ENCODE measurements around the gene PTPA. TPM values are rescaled to one million over a fixed set of nuclear protein-coding genes. Genes with fewer than 3 reads are reported as not detected.
A peak's percentile ranks its signal among the peaks of the same experiment; 100 is the strongest.

The PTPA gene
- total RNA-seq, 1 experiment from 2014 or later, result 206 TPM

- DNase-seq (ENCODE audit: low spot score), result no peak
Observed at GRCh38 chr9:129136446-129137035, 25.3 kb downstream of the PTPA start.

- DNase-seq (ENCODE audit: low spot score), result no peak
Observed at GRCh38 chr9:129137292-129138143, 26.3 kb downstream of the PTPA start.

GRCh38 chr9:129138144-129138462 is 26.9 kb downstream of the PTPA start:
- no peak for DNase-seq (ENCODE audit: low spot score)

- no peak for DNase-seq (ENCODE audit: low spot score)
Observed at GRCh38 chr9:129138476-129139232, 27.4 kb downstream of the PTPA start.

- DNase-seq (ENCODE audit: low spot score), result peak; percentile 91
Observed at GRCh38 chr9:129139233-129139992, 28.2 kb downstream of the PTPA start.

GRCh38 chr9:129139993-129140396 is 28.8 kb downstream of the PTPA start:
- DNase-seq (ENCODE audit: low spot score), result peak; percentile 93

- peak; percentile 65 for DNase-seq (ENCODE audit: low spot score)
Observed at GRCh38 chr9:129140397-129141065, 29.3 kb downstream of the PTPA start.

GRCh38 chr9:129141066-129142041 is 30.1 kb downstream of the PTPA start:
- peak; percentile 42 for DNase-seq (ENCODE audit: low spot score)

GRCh38 chr9:129142138-129142935 is 31.1 kb downstream of the PTPA start:
- no peak for DNase-seq (ENCODE audit: low spot score)

- DNase-seq (ENCODE audit: low spot score), result peak; percentile 87
Observed at GRCh38 chr9:129143031-129143927, 32.1 kb downstream of the PTPA start.

- DNase-seq (ENCODE audit: low spot score), result no peak
Observed at GRCh38 chr9:129145316-129145715, 34.1 kb downstream of the PTPA start.

GRCh38 chr9:129145841-129146292 is 34.7 kb downstream of the PTPA start:
- DNase-seq (ENCODE audit: low spot score), result peak; percentile 31

- DNase-seq (ENCODE audit: low spot score), result peak; percentile 8
Observed at GRCh38 chr9:129146441-129146941, 35.3 kb downstream of the PTPA start.

- DNase-seq (ENCODE audit: low spot score), result no peak
Observed at GRCh38 chr9:129148463-129149204, 37.4 kb downstream of the PTPA start.

GRCh38 chr9:129149442-129149841 is 38.2 kb downstream of the PTPA start:
- no peak for DNase-seq (ENCODE audit: low spot score)

GRCh38 chr9:129150122-129150521 is 38.9 kb downstream of the PTPA start:
- DNase-seq (ENCODE audit: low spot score), result no peak

GRCh38 chr9:129150672-129151211 is 39.5 kb downstream of the PTPA start:
- DNase-seq (ENCODE audit: low spot score), result no peak

All from HT-29 (cell line).